HG03565 (cell line): ENCODE data around the gene FIS1.

Experiments used
- ATAC-seq: cut with Tn5 transposase; IDR thresholded peaks from one replicate; pipeline ENCODE4 v1.9.1; 2021; ENCODE audit warnings: mild to moderate bottlenecking, moderate library complexity; ENCODE audit not compliant: unreplicated experiment

Gene FIS1

DNA sequence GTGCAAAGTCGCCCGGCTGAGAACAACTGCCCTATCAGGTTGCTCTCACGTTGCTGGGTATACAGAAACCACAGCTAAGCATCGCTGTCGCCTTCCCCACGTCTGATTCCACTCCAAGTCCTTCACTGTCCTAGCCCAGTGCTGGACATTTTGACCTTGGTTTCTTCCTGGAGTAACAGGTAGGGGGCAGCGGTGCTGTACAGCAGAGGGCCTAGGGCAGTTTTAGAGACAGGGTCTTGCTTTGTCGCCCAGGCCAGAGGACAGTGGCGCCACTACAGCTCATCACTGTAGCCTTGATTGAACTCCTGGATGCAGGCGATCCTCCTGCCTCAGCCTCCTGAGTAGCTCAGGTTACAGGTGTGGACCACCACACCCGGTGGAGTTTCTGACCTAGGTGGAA is 9.8 kb downstream of the FIS1 start:
- no peak for ATAC-seq

DNA sequence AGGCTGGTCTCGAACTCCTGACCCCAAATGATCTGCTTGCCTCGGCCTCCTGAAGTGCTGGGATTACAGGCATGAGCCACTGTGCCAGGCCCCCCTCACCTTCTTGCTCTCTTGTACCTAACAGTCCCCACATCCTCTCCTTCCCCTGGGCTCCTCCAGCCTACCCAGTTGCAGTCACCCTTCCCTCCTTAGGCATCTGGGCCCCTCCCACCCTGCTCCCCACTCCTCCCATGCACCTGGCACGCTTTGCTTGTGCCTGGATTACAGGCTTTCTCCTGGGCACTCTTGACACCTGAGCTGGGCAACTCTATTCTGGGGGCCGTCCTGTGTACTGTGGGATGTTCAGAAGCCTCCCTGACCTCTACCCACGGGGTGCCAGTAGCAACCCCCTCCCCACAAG is 10.2 kb downstream of the FIS1 start:
- ATAC-seq: no peak

DNA sequence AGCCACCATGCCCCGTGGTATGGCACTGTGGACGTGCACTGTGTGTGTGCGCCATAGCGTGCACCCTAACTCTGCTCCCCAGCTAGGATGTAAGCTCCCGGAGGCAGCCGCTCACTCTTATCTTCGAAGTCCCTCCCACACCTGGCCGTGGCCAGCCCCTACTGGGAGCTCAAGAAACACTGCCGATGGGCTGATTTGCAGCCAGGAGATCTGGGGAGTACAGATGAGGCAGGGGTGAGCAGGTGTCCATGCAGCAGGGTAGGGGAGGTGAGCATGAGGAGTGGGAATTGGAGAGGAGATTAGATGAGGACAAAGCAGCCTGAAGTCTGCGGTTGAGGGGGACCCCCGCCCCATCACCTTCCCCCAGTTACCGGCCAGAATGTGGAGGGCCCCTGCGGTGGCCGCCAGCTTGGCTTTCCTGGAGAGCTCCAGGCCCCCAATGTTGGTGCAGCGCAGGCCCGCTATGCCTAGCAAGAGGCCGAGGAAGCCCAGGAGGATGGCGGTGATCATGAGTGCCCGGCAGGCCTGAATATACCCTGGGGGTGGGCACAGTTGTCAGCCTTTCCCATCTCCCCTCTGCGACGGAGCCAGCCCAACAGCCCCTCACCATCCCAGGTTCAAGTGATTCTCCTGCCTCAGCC is 10.9 kb downstream of the FIS1 start:
- no peak for ATAC-seq

DNA sequence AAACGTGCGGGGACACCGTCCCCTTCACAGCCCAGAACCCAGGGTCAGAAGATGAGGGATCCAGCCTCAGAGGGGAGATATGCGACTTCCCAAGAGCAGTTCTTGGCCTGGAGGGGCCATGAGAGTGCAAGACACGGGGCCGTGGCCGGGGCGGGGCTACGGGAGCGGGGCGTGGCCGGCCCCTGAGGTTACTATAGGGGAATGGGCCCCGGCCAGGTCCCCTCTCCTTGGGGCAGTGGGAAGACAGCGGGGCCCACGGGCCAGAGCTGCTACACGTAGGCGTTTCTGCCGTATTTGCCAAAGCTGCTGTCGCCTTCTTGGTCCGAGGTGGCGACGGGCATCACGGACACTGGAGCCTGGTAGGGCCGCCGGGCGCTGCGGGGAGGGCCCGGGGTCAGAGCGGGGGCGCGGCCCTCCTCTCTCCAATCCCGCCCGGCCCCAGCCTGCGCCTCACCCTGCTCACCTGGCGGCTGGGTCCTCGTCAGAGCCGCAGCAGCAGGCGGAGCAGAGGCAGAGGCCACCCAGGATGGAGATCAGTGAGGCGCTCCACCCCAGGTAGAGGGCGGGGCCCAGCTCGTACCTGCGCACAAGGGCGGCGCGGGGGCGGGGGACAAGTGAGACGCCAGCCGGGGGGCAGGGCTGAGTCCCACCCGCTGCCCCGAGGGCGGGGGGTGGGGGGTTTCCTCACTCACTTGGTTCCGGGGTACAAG is 12.6 kb downstream of the FIS1 start:
- no peak for ATAC-seq

DNA sequence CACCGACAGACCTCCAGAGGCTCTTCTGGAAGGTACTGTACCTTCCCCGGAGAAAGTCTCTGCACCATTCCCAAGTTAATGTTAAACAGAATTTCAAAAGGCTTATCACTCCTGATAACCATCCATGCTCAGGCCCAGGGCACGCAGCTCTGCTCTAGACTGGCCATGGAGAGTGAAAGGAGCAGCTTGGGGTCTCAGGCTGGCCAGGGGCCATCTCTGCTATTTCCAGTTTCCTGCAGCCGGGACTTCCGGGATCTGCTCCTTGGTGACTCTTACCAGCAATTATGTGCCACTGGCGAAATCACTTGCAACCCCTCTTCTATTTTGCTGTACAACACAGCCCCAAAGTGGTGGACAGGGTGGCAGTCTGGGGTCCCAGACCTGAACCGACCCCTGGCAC is 13.2 kb downstream of the FIS1 start:
- no peak for ATAC-seq

DNA sequence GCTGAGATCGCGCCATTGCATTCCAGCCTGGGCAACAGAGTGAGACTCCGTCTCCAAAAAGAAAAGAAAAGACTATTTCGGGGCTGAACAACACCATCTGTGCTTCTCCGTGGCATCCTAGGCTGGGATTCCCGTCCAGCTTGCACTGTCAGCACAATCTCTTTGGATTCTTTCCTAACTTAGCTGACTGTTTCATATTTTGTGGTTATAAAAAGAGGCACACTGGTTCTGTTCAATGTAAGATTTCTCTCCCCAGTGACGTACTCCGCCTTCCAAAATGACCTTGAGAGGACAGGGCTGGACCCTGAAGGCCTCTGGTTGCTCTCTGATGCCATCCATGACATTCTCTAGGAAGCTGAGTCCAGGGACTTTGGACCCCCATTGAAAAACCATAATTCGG is 18.2 kb downstream of the FIS1 start:
- ATAC-seq: no peak

DNA sequence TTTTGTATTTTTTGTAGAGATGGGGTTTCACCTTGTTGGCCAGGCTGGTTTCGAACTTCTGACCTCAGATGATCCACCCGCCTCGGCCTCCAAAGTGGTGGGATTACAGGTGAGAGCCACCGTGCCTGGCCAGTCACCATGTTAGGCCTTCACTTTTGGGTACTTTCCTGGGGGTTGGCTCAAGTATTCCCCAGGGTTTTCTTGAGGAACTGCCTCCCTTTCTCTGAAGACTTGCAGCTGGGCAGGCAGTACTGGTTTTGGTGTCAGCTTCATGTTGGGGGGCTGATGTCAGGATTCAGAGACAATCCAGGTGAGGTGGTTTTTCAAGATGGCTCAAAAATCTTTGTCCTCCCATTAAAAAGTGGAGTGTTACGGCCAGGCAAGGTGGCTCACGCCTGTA is 19.2 kb downstream of the FIS1 start:
- ATAC-seq: no peak

DNA sequence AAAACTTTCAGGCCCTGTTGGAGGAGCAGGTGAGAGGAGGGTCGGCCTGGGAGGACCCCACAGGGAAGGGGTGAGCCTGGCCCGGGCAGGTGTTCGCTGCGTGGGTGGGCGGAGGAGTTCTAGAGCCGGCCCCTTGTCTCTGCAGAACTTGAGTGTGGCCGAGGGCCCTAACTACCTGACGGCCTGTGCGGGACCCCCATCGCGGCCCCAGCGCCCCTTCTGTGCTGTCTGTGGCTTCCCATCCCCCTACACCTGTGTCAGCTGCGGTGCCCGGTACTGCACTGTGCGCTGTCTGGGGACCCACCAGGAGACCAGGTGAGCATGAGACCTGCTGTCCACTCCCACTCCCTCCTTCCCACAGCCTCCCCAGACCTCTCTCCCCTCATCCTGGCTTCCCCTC is 21.4 kb downstream of the FIS1 start:
- no peak for ATAC-seq

DNA sequence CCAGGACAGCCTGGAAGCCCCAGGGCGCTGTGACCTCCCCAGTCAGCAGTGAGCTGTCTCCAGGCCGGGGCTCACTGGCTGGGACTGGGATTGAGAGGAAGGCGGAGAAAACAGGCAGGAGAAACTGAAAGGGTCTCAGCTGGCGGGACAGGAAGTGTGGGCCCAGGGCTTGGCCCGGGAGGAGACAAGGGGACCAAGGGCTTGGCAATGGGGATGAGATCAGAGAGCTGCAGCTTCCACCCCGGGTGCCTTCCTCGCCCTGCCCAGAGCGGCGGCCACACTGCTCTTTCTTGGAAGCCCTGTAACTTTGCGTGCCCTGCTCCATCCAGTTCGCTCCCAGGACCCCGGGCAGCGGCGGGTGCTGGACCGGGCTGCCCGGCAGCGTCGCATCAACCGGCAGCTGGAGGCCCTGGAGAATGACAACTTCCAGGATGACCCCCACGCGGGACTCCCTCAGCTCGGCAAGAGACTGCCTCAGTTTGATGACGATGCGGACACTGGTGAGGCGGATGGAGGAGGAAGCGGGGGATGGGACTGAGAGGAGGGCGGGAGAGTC is 22.5 kb downstream of the FIS1 start:
- ATAC-seq: no peak

DNA sequence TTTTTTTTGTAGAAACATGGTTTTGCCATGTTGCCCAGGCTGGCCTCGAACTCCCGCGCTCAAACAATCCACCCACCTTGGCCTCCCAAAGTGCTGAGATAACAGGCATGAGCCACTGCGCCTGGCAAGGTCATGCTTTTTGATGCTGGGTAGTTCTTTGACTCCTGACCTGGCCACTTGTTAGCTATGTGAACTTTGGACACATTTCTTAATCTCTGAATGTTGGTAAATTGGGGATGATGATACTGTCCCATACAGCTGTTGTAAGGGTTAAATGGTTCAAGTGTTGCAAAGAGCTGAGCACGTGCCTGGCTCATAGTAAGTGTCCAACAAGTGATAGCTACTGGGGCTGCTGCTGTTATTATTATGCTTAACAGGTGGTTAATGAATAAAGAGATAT is 24.6 kb downstream of the FIS1 start:
- no peak for ATAC-seq

DNA sequence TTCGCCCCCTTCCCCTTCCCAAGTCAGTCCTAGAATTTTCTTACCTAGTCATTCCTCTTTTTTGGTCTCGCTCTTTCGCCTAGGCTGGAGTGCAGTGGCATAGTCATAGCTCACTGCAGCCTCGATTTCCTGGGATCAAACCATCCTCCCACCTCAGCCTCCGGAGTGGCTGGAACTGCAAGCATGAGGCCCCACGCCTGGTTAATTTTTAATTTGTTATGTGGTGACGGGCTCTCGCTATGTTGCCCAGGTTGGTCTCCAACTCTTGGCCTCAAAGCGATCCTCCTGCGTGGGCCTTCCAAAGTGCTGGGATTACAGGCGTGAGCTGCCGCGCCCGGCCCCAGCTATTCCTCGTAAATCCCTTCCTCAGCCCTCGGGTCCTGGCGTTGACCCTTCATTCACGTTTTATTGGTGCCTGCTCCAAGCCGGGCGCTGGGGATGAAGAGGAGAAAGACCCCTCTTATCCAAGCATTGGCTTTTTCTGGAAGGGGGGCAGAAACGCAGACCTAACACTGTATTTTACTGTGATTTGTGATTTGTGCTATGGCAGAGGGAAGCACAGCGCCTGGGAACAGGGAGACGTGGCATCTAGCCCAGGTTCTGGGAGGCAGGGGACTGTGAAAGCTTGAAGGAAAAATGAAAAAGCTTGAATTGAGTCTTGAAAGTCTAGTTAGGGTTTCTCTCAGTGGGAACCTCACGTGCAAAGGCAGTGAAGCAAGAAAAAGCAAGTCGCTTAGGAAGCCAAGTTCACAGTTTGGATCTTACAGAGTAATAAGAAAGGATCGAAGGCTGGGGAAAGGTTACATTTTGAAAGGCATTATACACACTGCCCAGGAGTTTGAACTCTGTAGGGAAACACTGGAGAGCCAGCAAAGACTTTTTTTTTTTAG is 26.4 kb downstream of the FIS1 start:
- ATAC-seq: no peak

DNA sequence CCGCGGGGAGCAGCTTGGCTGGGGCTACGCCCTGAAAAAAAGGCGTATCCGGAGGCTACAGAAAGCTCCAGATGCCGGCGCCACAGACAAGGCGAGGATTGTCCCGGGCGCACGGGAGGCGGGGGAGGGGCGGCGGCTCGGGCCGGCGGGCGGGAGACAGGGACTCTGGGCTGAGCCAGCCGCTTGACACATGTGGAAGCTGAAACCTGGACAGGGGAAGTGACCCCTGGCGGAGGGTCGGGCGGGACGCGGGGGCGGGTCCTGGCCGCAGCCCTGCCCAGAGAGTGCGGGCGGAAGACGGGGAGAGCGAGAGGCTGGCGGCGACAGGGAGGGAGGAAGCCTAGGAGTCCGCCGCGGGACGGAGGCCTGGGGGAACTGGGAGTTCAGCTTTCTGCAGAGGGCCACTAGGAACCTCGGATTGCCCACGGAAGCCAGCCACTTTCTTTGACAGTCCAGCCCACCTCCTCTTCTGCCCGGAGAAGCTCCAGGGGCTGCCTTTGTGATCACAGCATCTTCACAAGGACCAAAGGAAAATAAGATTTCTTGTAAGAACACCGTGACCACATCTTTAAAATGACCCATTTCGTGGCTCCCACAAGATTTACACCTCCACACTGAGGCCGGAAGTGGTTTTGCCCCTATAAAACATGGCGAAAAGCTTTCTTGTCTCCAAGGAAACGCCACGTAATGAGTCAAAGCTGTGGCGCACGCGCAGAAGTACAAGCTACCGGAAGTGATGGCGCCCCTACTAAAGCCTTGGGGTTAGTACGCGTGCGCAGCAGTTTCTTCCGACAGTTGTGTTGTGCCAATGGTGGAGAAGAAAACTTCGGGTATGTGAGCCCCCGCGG is 27.3 kb downstream of the FIS1 start, which contains the start of the genes PLOD3 and ZNHIT1:
TSS of gene PLOD3 (minus strand) at position 194 of the 848 bp plus-strand sequence. CDS start 307 bp downstream, outside the sequence.
TSS of gene ZNHIT1 (plus strand) at position 778 of the 848 bp plus-strand sequence. CDS start at position 809, 31 bp downstream.
- ATAC-seq: peak; percentile 69

DNA sequence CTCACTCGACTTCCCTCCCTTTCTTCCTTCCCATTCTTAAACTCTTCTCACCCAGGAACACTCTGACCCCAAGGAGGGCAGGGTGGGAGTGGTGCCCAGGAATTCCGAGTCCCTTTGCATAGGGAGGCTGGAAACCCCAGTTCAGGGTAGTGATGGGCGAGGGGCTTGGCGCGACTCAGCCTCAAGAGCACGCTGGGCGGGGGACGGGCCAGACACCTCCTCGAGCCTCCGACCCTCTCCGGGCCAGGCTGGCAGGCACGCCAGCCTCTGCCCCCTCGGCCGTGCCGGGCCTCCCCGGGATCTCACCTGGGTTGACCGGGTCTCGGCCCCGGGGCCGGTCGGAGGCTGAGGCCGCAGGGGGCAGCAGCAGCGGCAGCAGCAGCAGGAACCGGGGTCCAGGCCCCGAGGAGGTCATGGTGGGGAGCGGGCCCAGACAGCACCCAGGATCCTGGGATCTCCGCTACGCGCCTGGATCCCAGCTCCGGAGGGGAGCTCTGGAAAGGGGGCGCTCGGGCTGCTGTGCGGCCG is 28.0 kb downstream of the FIS1 start:
- ATAC-seq: peak; percentile 6

DNA sequence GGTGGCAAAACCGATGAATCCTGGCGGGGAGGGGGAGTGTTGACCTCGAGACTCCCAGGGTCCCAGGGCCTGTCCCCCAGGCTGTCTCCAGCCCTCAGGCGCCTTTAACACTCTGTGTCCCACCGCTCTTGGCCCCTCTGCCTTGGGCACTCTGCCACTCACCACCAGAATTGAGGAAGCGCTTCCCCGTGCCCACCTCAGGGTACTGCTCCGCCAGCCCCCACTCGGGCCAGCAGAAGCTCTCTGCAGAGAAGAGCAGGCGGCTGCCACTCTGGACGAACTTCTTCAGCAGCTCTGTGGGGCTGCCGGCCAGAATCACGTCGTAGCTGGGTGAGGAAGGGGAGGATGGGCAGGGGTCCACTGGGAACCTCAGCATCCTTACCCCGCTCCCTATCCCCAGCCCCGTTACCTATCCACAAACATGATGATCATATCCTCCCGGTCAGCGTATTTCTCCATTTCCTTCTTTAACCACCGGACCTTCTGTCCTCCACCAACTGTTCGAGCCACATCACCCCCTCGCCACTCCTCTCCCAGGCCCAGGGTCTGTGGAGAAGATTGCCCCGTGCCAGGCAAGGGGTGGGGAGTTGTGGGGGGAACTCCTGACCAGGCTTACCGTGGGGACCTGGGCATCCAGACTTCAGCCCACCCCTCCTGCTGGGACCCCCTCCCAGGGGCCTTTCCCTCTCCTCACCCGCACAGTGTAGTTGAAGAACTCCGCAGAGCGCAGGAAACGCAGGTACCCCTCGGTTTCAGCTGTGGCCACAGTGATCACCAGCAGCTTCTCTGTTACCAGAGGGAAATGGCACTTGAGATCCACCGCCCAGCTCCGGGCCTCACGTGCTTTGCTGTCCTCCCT is 28.7 kb downstream of the FIS1 start:
- ATAC-seq: no peak

DNA sequence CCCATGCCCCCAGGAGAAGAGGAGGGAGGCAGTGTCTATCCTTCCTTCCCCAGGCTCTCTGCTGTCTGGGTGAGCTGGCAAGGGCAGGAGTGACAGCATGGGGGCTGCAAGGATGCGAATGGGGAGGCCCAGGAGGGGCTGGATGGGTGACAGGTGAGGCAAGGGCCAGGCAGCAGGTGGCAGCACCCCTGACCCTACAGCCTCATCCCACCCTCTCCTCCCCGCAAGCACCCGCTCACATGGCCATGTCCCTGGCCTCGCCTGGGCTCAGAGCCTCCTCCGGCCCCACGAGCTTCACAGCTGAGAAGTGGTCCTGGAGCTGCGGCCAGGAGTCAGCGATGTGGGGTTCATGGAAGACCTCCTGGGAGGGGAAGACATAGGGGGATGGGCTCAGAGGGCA is 32.9 kb downstream of the FIS1 start:
- no peak for ATAC-seq

DNA sequence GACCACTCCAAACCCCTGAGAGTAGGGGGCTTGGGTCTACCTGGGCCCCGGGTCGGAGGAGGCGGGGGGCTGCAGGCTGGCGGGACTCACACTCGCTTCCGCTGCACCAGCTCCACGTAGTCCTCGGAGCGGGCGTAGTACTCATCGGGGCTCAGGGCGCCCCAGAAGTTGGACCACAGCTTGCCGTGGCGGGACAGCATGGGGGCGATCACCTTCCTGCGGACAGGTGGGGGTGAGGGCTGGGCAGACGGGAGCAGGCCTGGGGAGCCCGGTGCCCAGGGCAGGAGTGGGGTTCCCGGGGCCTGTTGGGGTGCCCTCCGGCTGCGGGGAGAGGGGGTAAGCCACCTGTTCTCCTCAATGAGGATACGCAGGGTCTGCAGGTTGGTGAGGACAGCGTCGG is 33.4 kb downstream of the FIS1 start:
- ATAC-seq: no peak

DNA sequence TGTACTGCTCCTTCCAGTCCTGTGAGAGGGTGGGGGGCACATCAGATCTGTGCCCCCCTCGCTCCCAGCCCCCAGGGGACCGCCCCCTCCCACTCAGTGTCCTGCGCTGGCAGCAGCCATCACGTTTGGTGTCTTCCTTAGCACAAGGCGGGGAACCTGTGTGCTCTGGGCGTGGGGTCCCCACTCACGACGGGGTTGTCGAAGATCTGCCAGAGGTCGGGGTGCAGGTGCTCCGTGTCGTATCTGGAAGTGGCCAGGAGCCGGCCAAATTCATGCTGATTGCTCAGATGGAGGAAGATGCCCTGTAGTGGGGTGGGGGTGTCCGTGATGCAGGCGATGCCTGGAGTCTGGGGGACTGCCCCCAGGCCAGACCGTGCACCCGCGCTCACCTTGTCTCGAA is 34.7 kb downstream of the FIS1 start:
- no peak for ATAC-seq

DNA sequence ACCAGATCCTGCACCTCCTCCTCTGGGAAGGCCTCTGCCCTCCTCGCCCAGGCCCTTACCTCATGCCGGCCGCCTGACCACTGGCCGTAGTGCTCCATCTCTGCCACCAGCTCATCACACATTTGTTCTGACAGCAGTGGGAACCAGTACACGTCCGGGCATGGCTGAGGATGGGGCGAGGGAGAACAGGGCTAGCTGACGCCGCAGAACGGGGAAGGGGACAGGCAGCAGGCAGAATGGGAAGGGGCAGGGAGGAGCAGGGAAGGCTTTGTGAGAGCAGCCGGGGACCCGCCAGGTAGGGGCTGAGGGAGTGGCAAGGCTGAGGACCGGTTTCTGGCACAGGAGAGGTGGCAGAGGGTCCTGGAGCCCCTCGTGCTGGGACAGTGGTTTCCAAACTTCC is 36.1 kb downstream of the FIS1 start:
- no peak for ATAC-seq

DNA sequence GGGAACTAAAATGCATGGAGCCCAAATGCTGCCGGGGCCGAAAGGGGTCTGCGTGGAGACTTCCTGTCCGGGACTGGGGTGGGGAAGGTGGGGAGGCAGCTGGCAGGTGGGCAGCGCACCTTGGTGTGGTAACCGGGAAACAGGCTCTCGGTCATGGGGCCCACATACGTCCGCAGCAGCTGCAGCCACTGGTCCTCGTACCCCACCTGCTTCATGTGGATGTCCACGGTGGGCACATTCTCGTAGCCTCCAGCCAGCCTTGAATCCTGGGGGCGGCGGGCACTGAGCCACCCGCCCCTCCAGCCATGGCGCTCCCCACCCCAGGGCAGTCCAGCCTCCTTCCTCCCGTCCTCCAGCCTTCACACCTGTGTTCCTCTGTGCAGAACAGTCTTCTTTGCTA is 37.4 kb downstream of the FIS1 start:
- no peak for ATAC-seq
